HG02571 (cell line): ENCODE data around the gene ADGRV1.

Experiments
- ATAC-seq: cut with Tn5 transposase; IDR thresholded peaks from one replicate; pipeline ENCODE4 v1.9.1; 2021; ENCODE audit warnings: mild to moderate bottlenecking, moderate library complexity; ENCODE audit not compliant: unreplicated experiment

ADGRV1 gene

DNA sequence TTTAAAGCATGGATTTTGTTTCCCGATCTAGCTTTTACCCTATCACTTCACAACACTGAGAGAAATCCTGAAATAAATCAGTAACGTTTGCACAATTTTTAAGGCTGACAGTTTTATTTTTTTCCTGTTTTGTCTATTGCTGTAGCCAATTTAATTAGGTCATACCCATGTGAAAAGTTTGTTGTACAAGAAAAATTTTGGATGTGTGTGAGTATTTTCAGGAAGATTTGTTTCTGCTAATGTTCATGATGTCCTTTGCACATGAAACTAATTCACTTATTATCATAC is 586.7 kb downstream of the ADGRV1 start:
- ATAC-seq: no peak

DNA sequence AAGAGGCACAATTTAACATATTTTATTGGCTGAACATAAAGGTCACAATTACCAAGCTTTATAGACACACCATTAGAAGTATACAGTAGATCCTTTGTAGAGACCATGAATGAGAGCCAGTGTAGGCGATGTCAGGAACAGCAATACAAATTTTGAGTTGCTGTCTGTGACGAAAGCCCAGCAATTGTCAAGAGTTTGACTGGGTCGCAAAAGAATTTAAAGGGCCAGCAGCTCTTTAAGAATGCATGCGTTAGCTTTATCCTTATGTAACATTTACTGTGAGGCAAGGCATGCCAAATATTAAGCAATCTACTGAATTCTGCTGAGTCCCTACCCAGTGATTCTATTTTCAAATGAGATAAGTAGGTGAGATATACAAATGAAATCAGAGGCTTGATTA is 587.6 kb downstream of the ADGRV1 start:
- no peak for ATAC-seq

DNA sequence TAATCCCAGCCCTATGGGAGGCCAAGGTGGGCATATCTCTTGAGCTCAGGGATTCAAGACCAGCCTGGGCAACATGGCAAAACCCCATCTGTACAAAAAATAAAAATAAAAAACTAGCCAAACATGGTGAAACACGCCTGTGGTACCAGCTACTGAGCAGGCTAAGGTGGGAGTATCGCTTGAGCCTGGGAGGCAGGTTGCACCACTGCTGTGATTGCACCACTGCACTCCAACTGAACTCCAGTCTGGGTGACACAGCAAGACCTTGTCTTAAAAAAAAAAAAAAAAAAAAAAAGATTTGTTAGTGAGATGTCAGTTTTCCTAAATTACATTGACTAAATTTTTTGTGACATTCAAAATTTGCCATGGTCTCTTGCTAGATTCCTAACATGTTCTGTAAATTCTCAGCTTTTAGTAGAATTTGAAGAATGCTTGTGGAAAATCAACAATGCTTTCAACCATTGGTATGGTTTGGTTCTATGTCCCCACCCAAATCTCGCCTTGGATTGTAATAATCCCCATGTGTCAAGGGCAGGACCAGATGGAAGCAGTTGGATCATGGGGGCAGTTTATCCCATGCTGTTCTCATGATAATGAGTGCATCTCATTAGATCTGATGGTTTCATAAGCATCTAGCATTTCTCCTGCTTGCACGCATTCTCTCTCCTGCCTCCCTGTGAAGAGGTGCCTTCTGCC is 588.5 kb downstream of the ADGRV1 start:
- no peak for ATAC-seq

DNA sequence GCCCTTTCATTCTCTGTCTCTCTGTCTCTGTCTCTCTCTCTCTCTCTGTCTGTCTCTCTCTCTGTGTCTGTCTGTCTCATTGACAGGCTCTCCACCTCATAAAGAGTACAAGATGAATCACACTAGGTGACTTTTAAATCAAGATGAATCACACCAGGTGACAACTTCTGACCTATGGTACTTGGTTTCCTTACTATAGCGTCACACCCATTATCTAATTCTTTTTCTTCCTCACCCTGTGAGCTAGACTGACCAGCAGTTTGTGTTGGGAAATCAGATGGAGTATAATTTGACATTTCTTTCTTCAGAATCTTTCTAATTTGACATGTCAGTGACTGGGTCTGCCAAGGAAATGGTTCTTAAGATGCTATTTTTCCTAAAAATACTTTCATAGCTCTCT is 591.6 kb downstream of the ADGRV1 start:
- ATAC-seq: no peak

DNA sequence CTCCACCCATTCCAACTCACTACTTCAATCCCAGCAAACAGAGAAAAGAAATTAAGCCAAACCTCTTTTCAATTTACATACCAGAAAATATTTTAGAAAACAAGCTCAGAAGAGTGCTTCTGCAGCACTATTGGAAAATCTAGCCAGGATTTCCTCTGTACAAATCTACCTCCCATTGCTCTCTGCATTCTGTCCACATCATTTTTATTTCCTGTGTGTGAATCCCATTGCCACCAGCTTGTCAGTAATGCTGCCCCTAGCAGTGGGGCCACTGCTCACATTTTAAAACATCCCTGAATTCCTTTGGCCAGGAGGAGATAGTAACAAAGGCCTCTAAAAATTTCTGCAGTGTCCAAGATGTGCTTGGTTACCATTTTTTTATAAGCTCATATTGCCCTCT is 592.0 kb downstream of the ADGRV1 start:
- ATAC-seq: no peak

DNA sequence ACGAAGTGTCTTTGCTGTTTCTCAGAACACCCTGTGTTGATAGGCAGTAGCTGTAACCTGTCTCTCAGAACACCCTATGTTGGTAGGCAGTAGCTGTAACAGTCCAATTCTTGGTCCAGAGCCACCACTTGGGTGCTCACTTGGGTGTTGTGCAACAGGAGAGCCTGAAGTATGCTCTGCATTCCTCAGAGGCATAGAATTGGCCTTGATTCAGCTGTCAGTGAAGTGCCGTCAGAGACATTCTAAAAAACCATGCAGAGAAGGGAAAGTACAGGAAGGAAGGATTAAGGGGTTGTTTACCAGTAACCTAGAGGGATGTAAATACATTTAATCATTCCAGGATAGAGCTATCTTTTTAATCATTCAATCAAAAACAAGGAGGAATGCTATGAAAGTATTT is 593.4 kb downstream of the ADGRV1 start:
- no peak for ATAC-seq

DNA sequence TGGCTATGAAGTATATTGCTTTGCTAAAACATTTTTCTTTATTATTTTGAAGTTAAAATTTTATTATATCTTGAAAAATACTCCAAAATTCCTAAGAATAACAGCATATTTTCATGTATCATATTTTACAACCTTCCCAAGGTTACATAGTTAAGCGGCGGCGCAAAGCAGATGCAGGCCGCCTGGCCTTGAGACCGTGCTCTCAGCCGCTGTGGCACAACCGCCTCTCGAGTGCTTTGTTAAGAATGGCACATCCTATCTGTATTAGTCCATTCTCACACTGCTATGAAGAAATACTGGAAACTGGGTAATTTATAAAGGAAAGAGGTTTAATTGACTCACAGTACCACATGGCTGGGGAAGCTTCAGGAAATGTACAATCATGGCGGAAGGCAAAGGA is 595.7 kb downstream of the ADGRV1 start:
- no peak for ATAC-seq

DNA sequence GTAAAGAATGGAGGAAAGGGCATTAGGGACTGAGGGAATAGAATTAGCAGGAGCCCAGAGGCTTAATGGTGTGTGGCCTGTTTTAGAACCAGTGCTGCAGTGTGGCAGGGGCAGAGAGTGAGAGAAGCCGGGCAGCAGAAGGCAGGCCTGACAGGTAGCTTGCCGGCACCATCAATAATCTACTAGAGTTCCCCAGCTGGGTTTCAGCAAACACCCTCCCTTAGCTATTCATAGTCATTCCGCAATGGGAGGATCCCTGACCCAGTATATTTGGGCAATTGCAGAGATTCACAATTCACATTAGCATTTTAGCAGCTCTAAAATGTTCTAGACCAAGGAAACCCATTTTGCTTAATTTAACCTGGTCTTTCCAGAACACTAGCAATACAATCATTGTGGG is 596.7 kb downstream of the ADGRV1 start:
- no peak for ATAC-seq

DNA sequence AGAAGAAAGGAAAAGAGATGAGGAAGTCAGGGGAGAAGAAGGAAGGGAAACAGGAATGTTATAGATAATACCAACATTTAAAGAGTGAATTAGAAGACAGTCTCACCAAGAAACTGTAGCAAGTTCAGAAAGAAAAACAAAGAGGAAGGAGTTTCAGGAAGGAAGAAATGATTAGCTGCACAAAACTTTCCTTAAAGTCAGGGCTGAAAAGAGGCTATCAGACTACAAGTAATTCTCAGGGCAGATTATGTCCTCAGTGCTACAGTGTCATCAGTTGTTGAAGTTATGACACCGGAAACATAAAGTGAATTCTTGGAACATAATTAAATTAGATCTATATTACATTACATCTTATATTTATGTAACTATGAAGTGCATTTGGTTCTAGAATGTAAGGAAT is 597.6 kb downstream of the ADGRV1 start:
- ATAC-seq: no peak

DNA sequence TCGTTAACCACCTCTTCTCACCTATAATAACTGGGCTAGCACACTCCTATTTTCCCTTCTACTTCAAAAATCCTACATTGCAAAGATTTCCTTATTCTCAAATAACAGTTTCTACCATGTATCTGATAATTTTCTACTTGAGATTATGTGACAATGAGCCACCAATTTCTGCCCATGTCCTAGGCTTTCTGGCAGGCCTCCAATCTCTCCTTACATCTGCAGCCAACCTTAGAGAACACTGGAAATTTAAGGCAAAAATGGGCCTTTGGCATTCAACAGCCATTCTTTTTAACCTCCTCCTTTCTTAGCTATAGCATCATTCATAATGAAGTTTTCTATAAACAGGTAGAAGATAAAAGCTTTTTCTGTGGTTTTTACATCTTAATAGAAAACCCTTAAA is 599.4 kb downstream of the ADGRV1 start:
- no peak for ATAC-seq

DNA sequence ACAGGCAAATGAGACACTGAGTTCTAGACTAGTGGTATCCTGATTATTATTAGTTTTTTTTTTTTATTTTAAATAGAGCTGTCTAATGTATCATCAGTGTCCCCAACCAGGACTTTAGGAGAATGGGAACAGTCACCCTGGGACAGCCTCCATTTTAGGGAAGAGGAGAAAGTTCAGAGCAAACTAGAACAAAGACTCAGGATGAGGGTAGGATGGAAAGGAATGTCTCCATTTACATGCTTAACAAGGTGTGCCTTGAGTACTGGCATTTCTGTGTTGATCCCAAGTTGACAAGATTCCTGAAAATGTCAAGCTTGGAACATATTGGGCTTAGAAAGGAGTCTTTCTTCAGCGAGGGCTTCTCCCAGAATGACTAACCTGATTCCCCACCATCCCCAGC is 601.0 kb downstream of the ADGRV1 start:
- no peak for ATAC-seq

DNA sequence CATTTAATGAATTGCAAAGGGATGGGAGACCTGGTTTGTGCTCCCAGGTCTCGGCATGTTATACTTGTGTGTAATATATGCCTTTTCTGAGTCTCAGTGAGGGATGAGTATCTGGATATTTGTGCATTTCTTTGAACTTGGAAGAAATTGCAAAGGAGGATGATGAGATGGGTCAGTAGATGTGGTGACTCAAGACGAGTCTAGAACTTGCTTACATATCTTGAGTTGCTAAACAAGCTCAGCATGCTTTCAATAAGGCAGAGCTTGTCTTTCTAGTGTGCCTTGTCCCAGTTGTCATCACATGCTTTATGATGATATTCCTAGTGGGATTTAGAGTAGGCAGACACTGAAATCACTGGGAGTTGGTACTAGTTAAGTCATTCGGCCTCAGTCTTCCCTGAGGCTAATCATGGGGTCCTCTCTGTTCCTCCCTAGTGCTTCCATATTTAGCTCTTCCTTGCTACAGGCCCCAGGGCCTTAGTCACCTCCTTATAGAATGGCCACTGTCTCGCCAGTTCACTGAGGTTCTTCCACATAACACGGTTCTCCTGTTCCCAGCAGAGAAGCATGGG is 602.2 kb downstream of the ADGRV1 start:
- ATAC-seq: no peak

DNA sequence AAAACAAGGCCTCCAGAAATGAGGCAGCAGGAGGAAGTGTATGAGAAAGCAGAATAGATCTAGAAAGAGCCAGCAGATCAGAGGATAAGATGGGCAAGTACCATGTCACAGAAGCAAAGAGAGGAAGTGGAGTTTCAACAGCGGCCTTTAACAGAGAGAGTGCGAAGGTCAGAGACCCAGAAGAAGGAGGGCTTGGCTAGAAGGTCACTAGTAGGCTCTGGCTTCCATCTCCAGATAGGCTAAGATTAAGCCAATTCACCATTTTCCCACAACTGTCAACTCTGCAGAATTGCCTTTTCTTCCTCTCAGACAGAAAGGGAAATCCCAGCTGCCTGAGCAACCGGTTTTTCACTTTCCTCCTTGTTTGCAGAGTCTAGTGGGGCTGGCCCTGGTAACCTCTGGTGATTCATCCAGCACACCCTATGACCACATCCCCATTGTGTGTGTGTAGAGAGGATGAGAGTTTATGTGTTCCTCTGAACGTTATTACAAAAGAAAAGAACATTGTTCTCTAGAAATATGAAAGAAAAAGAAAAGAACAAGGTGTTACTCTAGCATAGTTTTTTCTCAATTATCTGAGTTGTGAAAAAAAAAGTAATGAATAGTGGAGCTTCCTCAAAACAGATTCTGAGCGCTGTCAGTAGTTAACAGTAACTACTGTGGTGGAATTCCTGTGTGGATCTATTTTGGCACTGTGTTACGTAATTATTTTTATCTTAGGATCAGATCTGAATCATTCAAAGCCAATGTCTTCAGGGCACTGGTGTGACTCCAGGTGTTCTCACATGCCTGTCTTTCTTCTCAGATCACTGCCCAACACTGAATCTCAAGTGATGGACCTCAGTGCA is 604.2 kb downstream of the ADGRV1 start:
- ATAC-seq: peak; percentile 99

DNA sequence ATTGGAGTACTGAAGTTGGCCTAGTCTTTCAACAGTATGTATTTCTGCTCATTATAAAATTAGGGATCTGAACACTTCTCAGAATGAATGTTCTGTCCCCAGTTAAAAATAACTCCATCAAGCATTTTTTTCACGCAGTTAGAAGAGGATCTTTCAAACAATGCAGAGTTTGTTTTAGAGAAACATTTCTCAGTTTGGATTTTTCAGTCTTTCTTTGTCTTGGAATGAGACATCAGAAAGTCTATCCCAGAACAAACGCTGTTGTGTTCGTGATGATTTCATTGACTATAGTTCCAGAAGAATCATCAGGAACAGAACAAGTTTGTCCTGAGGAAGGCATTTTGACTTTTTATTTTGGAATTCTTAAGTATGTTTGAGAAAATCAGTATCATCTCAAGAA is 605.8 kb downstream of the ADGRV1 start:
- no peak for ATAC-seq

DNA sequence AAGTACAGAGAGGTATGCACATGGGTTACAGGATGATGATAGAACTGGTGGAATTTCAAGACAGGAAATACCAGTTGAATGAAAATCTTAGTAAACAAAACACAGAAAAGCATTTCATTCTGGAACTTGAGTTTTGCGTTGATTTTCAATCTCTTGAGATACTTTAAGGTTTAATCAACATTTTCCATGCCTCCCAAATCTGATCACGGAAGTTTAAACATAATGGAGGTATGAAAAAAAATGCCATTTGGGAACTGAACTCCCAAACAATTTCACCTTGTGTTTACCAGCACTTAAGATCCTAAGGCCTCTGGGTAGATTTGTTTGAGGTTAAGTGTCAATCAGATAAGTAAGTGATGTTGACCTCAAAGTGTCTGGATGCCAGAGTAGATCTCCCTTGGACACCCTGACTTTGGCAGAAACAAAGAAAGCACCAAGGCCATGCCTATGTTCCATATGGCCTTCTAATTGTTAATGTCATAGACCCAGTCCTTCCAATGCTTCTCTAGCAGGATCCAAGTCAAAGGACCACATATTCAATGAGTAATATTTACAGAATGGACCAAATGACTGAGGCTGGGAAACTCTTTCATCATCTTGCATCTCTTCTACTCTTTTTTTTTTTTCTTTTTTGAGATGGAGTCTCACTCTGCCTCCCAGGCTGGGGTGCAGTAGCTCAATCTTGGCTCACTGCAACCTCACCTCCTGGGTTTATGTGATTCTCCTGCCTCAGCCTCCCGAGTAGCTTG is 607.6 kb downstream of the ADGRV1 start:
- ATAC-seq: no peak

DNA sequence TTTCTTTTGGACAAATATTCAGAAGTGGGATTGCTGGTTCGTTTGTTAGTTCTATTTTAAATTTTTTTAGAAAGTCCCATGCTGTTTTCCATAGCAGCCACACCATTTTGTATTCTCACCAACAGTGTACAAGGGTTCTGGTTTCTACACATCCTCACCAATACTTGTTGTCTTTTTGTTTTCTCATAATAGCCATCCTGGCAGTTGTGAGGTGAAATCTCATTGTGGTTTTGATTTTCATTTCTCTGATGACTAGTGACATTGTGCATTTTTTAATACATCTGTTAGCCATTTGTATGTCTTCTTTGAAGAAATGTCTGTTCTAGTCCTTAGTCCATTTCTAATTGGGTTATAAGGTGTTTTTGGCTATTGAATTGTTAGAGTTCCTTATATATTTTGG is 610.3 kb downstream of the ADGRV1 start:
- no peak for ATAC-seq

DNA sequence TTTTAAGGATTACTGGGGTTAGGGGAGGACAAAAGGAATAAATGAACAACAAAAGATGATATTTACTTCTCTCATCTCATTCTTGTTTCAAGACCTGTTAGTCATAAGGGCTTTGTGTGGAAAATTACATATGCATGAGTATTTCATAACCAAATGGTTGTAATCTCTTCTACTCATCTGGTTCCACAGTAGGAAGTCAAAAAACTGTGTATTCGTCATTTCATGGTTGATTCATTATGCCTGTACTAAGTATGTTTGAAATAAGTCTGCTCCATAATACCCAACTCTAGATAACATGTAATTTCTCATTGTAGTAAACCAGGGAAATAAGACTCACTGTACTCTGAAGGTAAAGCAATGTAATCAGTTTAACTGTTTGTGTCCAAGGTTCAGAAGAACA is 611.7 kb downstream of the ADGRV1 start:
- ATAC-seq: no peak

DNA sequence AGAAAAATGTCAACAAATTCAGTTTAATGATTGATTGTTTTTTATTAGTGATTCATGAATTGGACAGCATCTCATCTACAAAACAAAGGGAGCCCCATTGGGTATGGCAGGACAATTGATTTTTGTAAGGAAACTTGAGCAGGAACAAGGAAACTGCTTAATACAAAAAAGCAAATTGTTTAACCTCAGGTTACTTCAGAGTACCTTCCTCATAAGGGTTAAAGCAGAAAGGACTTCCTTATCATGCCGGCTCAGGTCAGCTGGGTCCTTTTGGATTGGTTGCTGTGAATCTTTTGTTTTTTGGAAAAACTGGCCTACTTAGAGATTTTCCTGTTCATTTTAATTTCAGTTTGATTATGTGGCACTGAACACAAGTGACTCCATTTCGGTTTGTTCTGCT is 612.7 kb downstream of the ADGRV1 start:
- ATAC-seq: no peak

DNA sequence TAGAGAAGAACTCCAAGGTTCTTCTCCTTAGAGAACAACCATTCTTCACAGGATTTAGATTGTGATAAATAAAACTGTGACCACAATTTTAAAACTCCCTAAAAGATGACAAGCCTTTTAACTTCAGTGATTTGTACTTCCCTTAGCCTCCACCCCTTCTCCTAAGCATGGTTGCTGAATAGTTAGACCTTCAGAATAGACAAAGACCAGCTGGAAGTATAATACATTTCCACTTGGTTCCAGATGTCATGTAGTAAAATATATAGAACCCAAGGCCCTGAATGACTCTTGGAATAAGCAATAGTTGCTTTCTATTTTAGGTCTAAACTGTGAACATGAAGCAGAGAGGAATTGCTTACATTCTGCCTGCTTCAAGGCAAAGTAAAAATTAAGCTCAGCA is 615.8 kb downstream of the ADGRV1 start:
- no peak for ATAC-seq

DNA sequence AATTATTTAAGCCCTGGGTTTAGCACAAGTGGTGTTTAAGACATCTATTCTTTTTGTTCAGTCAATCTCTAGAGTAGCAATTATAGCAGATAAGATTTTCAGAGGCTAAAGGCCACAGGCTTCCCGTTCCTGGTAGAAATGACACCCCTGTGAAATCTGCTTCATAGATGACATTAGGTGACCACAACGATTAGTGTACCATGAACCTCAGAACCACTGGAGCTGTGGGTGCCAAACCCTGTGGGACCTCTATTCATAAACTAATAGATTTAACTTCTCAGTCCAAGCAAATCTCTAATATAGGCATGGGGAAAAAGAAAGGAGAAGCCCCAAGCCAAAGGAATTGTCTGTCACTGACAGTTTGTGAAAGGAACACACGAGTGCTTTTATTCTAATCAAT is 617.1 kb downstream of the ADGRV1 start:
- no peak for ATAC-seq

DNA sequence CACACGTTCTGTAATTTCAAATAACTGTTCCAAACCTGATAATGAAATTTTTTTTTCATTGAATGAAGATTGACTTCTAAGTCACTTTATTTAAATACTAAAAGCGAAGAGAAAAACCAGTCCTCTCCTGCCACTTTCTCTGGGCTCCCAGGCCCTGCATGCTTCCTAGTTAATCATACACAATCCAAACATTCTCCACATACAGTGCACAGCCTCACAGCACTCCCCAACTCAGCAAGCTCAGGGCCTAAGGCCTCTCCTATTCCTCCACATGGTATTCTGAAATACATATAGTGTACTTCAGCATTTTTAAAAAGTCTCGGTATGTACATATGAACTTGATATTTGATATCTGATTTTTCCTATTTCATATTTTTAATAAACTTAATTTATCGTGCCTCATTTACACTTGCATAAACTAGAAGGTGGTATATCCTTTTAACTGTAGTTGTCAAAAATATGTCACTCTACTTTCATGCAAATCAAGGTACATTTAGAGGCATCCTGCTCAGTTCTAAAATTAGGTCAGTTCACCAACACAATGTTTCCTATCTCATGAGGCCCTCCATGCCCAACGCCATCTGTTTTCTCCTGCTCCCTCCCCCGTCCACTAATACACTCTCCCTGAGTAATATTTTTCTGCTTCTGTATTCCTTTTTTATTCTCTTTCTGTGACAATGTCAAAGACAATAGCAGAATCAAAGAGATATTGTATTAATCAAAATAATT is 617.9 kb downstream of the ADGRV1 start:
- no peak for ATAC-seq
